HuH-7 (cell line): ENCODE results near the gene C11orf97.
"Not testable (repeated sequence)": the region's sequence is repeated elsewhere in the genome, so short reads cannot be mapped to it uniquely, and the experiment has no call there.

Experiments used
- DNase-seq: peaks from one replicate; pipeline ENCODE4 v3.0.0; 2011; ENCODE audit warnings: low spot score

The C11orf97 gene

GRCh38 chr11:94525546-94526324 lies 13.5 kb downstream of the C11orf97 start:
- DNase-seq, result no peak

GRCh38 chr11:94526645-94527438 lies 14.6 kb downstream of the C11orf97 start:
- no peak for DNase-seq

GRCh38 chr11:94528551-94528950 lies 16.3 kb downstream of the C11orf97 start:
- DNase-seq, result no peak

- no peak for DNase-seq
These were observed 19.9 kb downstream of the C11orf97 start for GRCh38 chr11:94532211-94532610.

DNA sequence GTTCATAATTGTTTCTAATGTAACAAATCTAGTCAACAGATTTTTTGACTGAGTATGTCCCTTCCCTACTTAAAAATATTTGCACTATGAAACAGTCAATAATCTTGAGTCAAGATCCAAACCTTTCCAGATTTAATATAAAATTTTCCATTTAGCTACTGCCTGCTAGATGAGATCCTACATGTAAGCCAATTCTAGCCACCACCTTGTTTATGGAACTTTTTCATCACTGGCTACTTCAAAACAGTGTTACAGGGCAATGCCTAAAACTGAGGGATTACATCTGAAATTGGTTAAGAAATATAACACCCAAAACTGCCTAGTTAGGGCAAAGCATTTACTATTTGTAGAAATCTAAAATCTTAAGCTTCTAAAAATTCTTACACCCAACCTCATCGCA lies 20.9 kb downstream of the C11orf97 start:
- no peak for DNase-seq

DNA sequence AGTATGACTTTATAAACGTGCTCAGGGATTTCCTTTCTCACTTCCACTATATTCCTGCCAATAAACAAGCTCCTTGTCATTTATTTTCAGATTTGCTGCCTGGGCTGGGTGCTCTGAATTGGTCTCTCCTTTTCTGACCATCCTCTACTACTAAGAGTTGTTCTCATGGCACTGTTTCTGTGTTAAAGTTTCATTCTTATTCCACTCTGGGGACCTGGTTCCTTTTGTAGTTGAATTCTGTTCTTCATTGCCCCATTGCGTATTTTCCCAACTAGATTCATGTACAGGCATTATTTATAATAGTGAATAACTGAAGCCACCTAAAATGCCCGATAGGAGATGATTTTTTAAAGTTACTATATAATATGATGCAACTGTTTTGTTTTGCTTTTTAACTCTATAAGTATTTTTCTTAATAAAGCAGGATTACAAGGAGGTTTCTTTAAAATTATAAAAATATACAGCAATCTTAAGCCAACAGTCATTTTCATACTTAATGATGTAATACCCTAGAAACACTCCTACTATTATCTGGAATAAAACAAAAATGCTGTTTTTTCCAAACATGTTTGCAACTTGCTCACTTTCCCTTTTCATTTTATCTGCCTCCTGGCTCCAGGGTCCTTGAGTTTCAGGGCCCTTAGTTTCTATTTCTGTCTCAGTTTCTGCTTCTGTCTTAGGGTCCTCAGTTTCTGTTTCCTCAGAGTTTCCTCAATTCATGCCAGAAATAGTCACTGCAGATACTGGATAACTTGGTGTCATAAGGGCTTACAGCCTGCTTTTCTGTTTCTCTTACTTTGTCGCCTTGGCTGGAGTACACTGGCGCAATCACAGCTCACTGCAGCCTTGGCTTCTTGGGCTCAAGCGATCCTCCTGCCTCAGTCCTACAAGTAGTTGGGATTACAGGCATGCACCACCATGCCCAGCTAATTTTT lies 21.7 kb downstream of the C11orf97 start:
- no peak for DNase-seq

DNA sequence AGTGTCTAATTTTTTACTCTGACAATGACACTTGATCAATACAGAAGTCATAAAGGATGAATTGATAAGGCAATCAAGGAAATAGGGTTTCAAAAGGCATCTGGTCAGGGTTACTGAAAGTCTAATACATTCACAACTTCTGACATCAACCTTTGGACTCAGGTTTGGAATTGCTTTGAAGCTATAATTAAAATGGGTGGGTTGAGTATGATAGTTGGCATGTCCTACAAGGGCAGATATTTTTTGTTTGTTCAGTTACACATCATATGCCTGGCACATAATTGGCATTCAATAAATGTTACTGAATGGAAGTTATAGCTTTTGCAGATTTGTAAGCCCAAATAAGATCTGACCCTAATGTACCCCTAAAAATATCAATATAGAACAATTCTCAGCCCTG lies 24.1 kb downstream of the C11orf97 start:
- no peak for DNase-seq

DNA sequence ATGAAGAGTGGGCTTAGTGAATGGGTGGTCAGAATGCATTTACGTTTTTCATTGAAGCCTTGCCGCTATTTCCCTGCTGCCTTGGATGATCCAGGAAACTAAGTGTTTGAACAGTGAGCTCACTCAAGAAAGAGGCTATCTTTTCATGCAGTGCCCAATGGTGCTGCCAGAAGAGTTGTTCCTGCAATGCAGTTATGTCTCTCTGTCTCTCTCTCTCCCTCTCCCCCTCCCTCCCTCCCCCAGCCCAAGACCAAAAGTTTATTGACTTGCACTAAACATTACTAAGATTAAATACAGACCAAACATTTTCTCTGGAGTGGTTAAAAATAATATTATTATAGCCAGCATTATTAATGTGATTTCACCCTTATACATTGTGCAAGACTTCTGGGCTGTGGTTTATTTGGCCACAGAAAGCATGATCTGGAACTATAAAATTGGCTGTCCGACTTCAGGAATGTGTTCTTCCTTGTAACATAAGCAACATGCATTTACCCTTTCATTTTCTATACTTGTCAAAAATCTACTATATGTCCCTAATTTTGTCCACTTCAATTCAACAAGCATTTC lies 24.9 kb downstream of the C11orf97 start:
- DNase-seq, result no peak

GRCh38 chr11:94539420-94539819 lies 27.2 kb downstream of the C11orf97 start:
- no peak for DNase-seq

GRCh38 chr11:94543695-94544645 lies 31.7 kb downstream of the C11orf97 start, which contains the start of gene FUT4:
TSS of gene FUT4 (plus strand) at chr11:94543921. CDS start at chr11:94544134, 213 bp downstream.
- peak; percentile 74 for DNase-seq

DNA sequence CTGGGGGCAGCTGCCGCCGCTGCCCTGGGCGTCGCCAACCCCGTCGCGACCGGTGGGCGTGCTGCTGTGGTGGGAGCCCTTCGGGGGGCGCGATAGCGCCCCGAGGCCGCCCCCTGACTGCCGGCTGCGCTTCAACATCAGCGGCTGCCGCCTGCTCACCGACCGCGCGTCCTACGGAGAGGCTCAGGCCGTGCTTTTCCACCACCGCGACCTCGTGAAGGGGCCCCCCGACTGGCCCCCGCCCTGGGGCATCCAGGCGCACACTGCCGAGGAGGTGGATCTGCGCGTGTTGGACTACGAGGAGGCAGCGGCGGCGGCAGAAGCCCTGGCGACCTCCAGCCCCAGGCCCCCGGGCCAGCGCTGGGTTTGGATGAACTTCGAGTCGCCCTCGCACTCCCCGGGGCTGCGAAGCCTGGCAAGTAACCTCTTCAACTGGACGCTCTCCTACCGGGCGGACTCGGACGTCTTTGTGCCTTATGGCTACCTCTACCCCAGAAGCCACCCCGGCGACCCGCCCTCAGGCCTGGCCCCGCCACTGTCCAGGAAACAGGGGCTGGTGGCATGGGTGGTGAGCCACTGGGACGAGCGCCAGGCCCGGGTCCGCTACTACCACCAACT lies 32.5 kb downstream of the C11orf97 start:
- no peak for DNase-seq

DNA sequence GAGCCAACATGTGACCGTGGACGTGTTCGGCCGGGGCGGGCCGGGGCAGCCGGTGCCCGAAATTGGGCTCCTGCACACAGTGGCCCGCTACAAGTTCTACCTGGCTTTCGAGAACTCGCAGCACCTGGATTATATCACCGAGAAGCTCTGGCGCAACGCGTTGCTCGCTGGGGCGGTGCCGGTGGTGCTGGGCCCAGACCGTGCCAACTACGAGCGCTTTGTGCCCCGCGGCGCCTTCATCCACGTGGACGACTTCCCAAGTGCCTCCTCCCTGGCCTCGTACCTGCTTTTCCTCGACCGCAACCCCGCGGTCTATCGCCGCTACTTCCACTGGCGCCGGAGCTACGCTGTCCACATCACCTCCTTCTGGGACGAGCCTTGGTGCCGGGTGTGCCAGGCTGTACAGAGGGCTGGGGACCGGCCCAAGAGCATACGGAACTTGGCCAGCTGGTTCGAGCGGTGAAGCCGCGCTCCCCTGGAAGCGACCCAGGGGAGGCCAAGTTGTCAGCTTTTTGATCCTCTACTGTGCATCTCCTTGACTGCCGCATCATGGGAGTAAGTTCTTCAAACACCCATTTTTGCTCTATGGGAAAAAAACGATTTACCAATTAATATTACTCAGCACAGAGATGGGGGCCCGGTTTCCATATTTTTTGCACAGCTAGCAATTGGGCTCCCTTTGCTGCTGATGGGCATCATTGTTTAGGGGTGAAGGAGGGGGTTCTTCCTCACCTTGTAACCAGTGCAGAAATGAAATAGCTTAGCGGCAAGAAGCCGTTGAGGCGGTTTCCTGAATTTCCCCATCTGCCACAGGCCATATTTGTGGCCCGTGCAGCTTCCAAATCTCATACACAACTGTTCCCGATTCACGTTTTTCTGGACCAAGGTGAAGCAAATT lies 33.3 kb downstream of the C11orf97 start:
- DNase-seq, result no peak

DNA sequence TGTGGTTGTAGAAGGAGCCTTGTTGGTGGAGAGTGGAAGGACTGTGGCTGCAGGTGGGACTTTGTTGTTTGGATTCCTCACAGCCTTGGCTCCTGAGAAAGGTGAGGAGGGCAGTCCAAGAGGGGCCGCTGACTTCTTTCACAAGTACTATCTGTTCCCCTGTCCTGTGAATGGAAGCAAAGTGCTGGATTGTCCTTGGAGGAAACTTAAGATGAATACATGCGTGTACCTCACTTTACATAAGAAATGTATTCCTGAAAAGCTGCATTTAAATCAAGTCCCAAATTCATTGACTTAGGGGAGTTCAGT lies 33.9 kb downstream of the C11orf97 start:
- DNase-seq, result no peak

DNA sequence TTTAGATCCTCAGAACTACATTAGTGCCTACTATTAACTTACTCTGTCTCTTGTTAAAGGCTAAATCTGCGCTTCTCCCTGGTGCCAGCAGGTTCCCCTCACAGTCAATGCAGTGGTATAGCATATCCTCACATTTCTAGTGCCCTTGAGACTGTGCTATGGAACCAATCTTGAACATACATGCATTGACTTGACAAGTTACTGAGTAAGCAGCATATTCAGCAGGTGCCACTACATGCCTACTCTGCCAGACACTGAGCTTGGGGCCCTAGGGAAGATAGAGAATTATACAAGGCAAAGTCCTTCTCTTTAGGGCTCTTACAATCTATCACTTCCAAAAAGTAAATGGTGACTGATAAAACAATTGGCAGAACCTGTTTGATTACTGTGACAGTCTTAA lies 34.6 kb downstream of the C11orf97 start:
- no peak for DNase-seq

DNA sequence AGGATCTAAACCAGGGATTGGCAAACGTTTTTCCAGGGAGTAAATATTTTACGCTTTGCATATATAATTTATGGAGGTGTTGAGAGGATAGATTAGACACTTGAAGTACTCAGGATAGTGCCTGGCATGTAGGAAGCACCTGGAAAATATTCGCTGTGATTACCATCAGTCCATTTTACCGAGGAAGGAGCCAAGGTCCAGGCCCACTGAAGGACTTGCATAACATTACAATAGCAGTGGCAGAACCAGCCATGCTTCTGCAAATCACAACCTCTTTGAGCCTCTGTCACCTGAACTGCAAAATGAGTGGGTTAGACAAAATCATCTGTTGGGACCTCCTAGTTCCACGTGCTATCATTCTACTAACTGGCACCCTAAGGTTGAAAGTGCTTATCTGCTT lies 36.9 kb downstream of the C11orf97 start:
- DNase-seq, result no peak

GRCh38 chr11:94550513-94550912 lies 38.3 kb downstream of the C11orf97 start:
- DNase-seq, result no peak

- DNase-seq, result no peak
These were observed 41.7 kb downstream of the C11orf97 start for GRCh38 chr11:94553938-94554337.

- DNase-seq, result not testable (repeated sequence)
These were observed 43.6 kb downstream of the C11orf97 start for GRCh38 chr11:94555752-94556329.

GRCh38 chr11:94557421-94557820 lies 45.2 kb downstream of the C11orf97 start:
- DNase-seq, result no peak
